ENCODE results near the gene SMARCC1. TPM values are rescaled to one million over a fixed set of nuclear protein-coding genes. Genes with fewer than 3 reads are reported as not detected.
"Not testable (repeated sequence)": the region's sequence is repeated elsewhere in the genome, so short reads cannot be mapped to it uniquely, and the experiment has no call there.

The SMARCC1 gene
- polyA plus RNA-seq, 1 experiment: 38.5 TPM

DNA sequence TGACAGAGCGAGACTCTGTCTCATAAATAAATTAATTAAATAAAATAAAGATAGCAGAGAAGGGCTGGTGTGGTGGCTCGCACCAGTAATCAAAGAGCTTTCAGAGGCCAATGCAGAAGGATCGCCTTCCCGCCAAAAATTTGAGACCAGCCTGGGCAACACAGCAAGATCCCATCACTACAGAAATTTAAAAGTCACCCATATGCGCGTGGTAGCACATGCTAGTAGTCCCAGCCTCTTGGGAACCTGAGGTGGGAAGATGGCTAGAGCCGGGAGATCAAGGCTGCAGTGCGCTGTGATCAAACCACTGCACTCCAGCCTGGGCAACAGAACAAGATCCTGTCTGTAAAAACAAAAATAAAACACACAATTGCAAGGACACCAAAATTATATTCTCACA lies 9.6 kb downstream of the SMARCC1 start:
- ChIA-PET CTCF (interaction anchor here (1.2 kb wide), 1 partner anchor 17 kb away, joined by 6 read pairs; no protein-coding TSS in a partner anchor), POLR2A (no interaction called here)
- TF ChIP-seq CTCF (IDR thresholded peaks at IDR 0.05; ENCODE audit: low read depth, low read length): no peak
- DNase-seq (ENCODE audit: low read depth, low spot score): no peak
- Histone ChIP-seq H3K27ac (ENCODE audit: low read depth, low read length) (no peak overlapping the region), H3K27me3 (ENCODE audit: control insufficient read depth, insufficient read depth, low read length) (no peaks in the 10 kb centered on the region), H3K4me3 (ENCODE audit: low read depth, low read length) (no peak overlapping the region), H3K9me3 (ENCODE audit: control insufficient read depth, insufficient read depth, low read length) (no peaks in the 10 kb centered on the region)

DNA sequence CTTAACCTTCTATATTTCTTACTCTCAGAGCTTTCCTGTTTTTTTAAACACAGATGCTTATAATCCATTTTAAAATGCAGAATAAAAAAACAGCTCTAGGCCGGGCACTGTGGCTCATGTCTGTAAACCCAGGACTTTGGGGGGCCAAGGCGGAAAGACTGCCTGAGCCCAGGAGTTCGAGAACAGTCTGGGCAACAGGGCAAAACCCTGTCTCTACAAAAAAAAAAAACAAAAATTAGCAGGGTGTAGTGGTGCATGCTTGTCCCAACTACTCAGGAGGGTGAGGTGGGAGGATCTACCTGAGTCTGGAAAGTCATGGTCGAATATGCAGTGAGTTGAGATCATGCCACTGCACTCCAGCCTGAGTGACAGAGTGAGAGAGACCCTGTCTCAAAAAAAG lies 15.5 kb downstream of the SMARCC1 start:
- no peak overlapping the region for H3K4me3 ChIP-seq (ENCODE audit: low read depth, low read length)
- H3K27ac ChIP-seq (ENCODE audit: low read depth, low read length): no peak overlapping the region
- no peak for DNase-seq (ENCODE audit: low read depth, low spot score)
- ChIA-PET CTCF (no interaction called here), POLR2A (interaction anchor here (0.7 to 0.8 kb wide), 2 partner anchors 15 to 271 kb away, joined by 3 read pairs; partner anchors contain the start of gene SMARCC1)
- no peak for TF ChIP-seq CTCF (IDR thresholded peaks at IDR 0.05; ENCODE audit: low read depth, low read length)
- H3K27me3 ChIP-seq (ENCODE audit: control insufficient read depth, insufficient read depth, low read length): no peaks in the 10 kb centered on the region
- H3K9me3 ChIP-seq (ENCODE audit: control insufficient read depth, insufficient read depth, low read length): no peaks in the 10 kb centered on the region

DNA sequence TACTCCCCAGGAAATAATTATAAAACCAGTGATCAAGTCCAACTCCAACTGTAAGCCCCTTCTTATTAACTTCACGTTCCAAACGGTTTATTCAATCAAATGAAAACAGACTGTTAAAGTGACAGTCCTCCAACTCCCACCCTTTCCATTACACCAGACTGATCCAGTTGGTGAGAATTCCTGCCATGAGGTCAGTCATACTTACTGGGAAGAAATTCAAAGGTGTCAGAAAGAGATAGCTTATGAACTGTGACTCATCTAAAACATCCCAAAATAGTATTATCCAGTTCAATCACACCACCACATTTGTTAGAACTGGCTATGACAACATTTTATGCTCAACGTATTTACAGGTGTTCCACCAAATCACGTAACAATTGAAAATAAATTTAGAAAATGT lies 19.5 kb downstream of the SMARCC1 start:
- no peaks in the 10 kb centered on the region for H3K27me3 ChIP-seq (ENCODE audit: control insufficient read depth, insufficient read depth, low read length)
- DNase-seq (ENCODE audit: low read depth, low spot score): no peak
- CTCF ChIA-PET: no interaction called here
- H3K27ac ChIP-seq (ENCODE audit: low read depth, low read length): no peak overlapping the region
- TF ChIP-seq CTCF (IDR thresholded peaks at IDR 0.05; ENCODE audit: low read depth, low read length): no peak
- no peaks in the 10 kb centered on the region for H3K9me3 ChIP-seq (ENCODE audit: control insufficient read depth, insufficient read depth, low read length)
- H3K4me3 ChIP-seq (ENCODE audit: low read depth, low read length): no peak overlapping the region
- POLR2A ChIA-PET: no interaction called here

DNA sequence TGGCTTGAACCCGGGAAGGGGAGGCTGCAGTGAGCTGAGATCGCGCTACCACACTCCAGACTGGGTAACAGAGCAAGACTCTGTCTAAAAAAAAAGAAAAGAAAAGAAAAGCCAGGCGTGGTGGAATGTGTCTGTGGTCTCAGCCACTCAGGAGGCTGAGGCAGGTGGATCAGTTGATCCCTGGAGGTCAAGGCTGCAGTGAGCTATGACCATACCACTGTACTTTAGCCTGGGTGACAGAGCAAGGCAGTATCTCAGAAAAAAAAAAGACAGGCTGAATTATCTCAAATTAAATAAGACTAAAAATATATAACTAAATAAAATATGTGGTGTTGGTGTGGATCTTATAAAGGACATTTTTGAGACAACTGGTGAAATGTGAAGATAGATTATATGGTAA lies 20.6 kb downstream of the SMARCC1 start:
- no peak overlapping the region for H3K4me3 ChIP-seq (ENCODE audit: low read depth, low read length)
- TF ChIP-seq CTCF (IDR thresholded peaks at IDR 0.05; ENCODE audit: low read depth, low read length): no peak
- POLR2A ChIA-PET: interaction anchor here (0.6 kb wide), 1 partner anchor 15 kb away, joined by 3 read pairs; no protein-coding TSS in a partner anchor
- no peak overlapping the region for H3K27ac ChIP-seq (ENCODE audit: low read depth, low read length)
- CTCF ChIA-PET: interaction anchor here (1.2 kb wide), 1 partner anchor 239 kb away, joined by 4 read pairs; no protein-coding TSS in a partner anchor
- no peaks in the 10 kb centered on the region for H3K27me3 ChIP-seq (ENCODE audit: control insufficient read depth, insufficient read depth, low read length)
- H3K9me3 ChIP-seq (ENCODE audit: control insufficient read depth, insufficient read depth, low read length): no peaks in the 10 kb centered on the region
- DNase-seq (ENCODE audit: low read depth, low spot score): no peak

DNA sequence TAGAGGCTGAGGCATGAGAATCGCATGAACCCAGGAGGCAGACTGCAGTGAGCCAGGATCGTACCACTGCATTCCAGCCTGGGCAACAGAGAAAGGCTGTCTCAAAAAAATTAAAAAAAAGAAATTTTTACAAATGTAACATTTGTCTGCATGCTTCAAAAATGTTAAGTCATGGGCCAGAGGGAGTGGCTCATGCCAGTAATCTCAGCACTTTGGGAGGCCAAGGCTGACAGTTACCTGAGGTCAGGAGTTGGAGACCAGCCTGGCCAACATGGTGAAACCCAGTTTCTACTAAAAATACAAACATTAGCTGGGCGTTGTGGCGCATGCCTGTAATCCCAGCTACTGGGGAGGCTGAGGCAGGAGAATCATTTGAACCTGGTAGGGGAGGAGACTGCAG lies 21.5 kb downstream of the SMARCC1 start:
- not testable (repeated sequence) for H3K9me3 ChIP-seq (ENCODE audit: control insufficient read depth, insufficient read depth, low read length); H3K27ac ChIP-seq (ENCODE audit: low read depth, low read length); H3K4me3 ChIP-seq (ENCODE audit: low read depth, low read length); DNase-seq (ENCODE audit: low read depth, low spot score); H3K27me3 ChIP-seq (ENCODE audit: control insufficient read depth, insufficient read depth, low read length)
- ChIA-PET CTCF (interaction anchor here (1.2 kb wide), 1 partner anchor 238 kb away, joined by 4 read pairs; no protein-coding TSS in a partner anchor), POLR2A (interaction anchor here (0.6 kb wide), 1 partner anchor 14 kb away, joined by 3 read pairs; no protein-coding TSS in a partner anchor)

Measured in AG04450 (cell line).